NCI-H2107 treated with DMSO at 0.1 percent for 48 hours (cell line): ENCODE data around the gene ISYNA1.

ENCODE experiments used
- DNase-seq: peaks from one replicate; lab custom pipeline; 2025; ENCODE audit not compliant: unreplicated experiment; lab: John Stamatoyannopoulos, UW

The ISYNA1 gene

GRCh38 chr19:18433015-18433691, 4.8 kb downstream of the ISYNA1 start:
- DNase-seq, result no peak

- no peak for DNase-seq
Measured at GRCh38 chr19:18432275-18433014, 5.5 kb downstream of the ISYNA1 start.

- DNase-seq, result no peak
Measured at GRCh38 chr19:18431351-18432197, 6.4 kb downstream of the ISYNA1 start.

- no peak for DNase-seq
Measured at GRCh38 chr19:18430417-18431144, 7.4 kb downstream of the ISYNA1 start.

GRCh38 chr19:18429717-18430416, 8.1 kb downstream of the ISYNA1 start:
- no peak for DNase-seq

GRCh38 chr19:18428787-18429674, 8.9 kb downstream of the ISYNA1 start:
- peak; percentile 49 for DNase-seq

- DNase-seq, result no peak
Measured at GRCh38 chr19:18428173-18428786, 9.7 kb downstream of the ISYNA1 start.

GRCh38 chr19:18427743-18428113, 10.2 kb downstream of the ISYNA1 start:
- no peak for DNase-seq

- no peak for DNase-seq
Measured at GRCh38 chr19:18427080-18427742, 10.7 kb downstream of the ISYNA1 start.

GRCh38 chr19:18426416-18426767, 11.5 kb downstream of the ISYNA1 start:
- no peak for DNase-seq

- no peak for DNase-seq
Measured at GRCh38 chr19:18425515-18426415, 12.2 kb downstream of the ISYNA1 start.

- DNase-seq, result no peak
Measured at GRCh38 chr19:18424890-18425514, 12.9 kb downstream of the ISYNA1 start.

GRCh38 chr19:18424122-18424889, 13.6 kb downstream of the ISYNA1 start:
- no peak for DNase-seq

- no peak for DNase-seq
Measured at GRCh38 chr19:18423258-18424020, 14.5 kb downstream of the ISYNA1 start.

GRCh38 chr19:18422530-18423191, 15.3 kb downstream of the ISYNA1 start:
- DNase-seq, result no peak
